GM18505 (cell line): ENCODE results near the gene TMEM170B.

ENCODE experiments used
- ATAC-seq: cut with Tn5 transposase; IDR thresholded peaks from one replicate; pipeline ENCODE4 v1.9.1; 2021; ENCODE audit not compliant: unreplicated experiment
- POLR2A ChIP-seq: IDR thresholded peaks from 4 replicates; pipeline ENCODE4 v1.6.1; 2011; ENCODE audit warnings: borderline replicate concordance; ENCODE audit not compliant: insufficient read depth, insufficient read length; ENCODE audit errors: extremely low read depth

TMEM170B gene

DNA sequence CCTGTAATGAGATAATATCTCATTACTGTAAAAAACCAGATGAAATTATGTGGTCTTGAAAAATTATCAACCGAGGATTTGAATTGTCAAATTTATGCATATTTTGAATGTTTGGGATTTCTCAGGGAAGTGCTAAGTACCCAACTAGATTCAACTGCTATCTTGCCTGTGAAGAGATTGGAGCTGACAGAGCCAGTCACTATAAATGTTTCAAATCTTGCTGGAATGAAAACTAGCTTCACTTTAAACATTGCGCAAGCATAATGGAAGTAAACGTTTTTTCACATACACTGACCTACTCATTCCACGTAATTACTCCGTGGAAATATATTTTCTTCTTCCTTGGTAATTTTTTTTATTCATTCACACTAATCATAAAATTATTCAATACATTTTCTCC lies 46.7 kb downstream of the TMEM170B start:
- ATAC-seq: no peak

GRCh38 chr6:11585426-11586016 lies 48.0 kb downstream of the TMEM170B start:
- no peak for TF ChIP-seq POLR2A
- ATAC-seq: no peak

More for the DNA sequence above, 46.7 kb downstream of the TMEM170B start:
- TF ChIP-seq POLR2A: no peak

DNA sequence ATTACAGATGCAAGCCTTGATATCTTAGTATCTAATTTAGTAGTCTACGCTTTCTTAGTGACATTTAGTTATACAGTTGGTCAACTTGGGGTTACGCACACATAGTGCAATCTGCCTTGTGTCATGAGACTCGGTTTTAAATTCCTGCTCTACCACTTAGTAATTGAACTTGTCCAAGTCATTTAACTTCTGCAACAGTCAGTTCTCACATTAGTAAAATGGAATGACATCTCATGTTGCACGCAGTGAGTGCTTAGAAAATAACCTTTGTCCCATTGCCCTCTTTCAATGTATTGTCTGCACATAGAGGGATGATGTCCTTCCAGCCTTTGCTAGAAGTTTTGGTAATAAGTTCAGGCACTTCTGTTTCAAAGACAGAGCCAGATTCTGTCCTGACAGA lies 48.6 kb downstream of the TMEM170B start:
- no peak for ATAC-seq
- no peak for TF ChIP-seq POLR2A

DNA sequence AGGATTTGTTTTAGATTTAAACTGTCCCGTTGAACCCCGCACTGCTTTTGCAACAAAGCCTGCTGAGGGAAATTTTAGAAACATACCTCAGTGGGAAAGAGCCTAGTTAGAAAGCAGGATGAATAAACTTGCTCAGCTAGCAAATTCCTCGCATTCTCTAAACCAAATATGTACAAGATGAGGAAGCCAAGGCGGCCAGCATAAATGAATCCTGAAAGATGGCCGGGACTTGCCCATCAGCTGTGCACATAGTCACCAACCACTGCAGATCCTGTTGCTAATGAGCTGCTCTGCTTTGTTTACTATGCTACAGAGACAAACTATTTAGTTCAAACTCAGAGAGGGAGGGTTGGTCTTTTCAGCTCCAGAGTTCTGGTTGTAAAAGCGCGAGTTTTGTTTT lies 49.0 kb downstream of the TMEM170B start:
- no peak for TF ChIP-seq POLR2A
- no peak for ATAC-seq

DNA sequence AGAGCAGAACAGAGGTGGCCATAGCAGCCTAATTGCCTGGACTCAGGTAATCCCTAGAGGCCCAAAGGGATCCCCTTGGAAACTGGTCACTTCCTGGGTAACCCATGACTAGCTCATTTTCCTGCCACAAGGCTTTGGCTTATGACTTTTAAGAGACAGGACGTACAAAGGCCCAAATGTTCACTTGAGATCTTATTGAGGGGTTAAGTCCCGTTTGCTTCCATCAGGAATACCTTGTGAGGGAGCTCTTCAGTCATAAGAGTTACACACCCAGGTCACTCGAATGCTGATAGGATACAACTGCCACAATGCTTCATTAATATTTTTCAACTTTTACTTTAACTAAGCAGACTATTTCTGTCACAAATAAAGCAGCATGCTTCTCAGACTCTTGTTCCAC lies 51.7 kb downstream of the TMEM170B start:
- no peak for ATAC-seq
- no peak for TF ChIP-seq POLR2A

DNA sequence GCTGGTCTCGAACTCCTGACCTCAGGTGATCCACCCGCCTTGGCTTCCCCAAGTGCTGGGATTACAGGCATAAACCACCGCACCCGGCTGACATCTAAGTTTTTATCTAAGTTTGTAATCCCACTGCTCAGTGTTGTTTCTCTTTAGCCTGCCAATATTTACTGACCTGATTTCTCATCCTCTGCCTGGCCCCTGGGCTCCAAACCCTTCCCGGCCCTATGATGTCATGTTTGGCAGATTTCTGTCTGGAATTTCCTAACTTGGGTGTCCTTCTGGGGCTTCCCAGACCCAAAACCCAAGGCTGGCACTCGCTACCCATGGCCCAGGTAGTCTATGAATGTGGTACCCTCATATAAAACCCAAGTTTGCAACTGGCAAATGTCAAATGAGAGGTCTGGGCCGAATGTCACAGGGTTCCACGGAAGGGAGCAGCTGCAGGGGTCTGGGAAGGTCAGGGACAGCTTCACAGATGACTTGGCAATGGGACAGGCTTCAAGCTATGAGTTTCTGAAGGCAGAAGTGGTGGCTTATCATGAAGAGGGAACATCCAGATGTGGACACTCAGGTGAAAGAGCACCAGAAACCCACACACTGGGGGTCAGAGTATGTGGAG lies 54.9 kb downstream of the TMEM170B start:
- TF ChIP-seq POLR2A: no peak
- ATAC-seq: no peak

DNA sequence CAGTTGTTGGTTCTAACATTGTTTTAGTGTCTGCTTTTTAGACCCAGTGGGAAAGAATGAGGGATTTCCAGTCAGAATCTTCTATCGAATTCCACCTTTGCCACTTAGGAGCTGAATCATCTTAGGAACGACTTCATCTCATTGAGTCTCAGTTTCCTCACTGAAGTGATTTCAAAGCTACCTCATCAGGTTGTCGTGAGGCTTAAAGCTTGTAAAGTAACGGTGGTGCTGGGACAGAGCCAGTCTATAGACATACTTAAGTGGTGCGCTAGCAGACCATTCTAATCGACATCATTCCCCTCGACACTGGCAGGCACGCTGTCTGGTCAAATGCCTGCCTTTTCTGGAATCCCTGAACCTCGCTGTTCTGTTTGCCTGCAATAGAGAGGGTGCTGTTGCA lies 55.5 kb downstream of the TMEM170B start:
- ATAC-seq: no peak
- no peak for TF ChIP-seq POLR2A

DNA sequence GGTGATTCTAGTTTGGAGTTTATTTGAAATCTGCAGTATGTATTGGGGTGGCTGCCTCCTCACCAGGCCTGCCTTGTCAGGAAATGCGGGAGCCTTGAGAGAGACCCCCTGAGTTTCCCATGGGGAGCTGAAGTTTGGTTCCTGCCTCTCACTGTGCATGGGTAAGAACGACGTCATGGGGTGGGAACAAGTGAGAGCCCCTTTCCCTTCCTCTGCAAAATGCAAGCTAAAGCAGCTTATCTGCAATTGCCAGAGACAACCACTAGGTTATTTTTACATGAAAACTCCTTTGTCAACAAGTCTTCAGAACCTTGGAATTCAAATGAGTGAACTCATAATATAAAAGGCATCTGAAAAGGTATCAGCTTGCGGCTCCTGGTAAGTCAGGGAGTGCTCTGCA lies 58.4 kb downstream of the TMEM170B start:
- no peak for TF ChIP-seq POLR2A
- ATAC-seq: no peak

GRCh38 chr6:11596640-11597237 lies 59.2 kb downstream of the TMEM170B start:
- ATAC-seq: no peak
- TF ChIP-seq POLR2A: no peak

DNA sequence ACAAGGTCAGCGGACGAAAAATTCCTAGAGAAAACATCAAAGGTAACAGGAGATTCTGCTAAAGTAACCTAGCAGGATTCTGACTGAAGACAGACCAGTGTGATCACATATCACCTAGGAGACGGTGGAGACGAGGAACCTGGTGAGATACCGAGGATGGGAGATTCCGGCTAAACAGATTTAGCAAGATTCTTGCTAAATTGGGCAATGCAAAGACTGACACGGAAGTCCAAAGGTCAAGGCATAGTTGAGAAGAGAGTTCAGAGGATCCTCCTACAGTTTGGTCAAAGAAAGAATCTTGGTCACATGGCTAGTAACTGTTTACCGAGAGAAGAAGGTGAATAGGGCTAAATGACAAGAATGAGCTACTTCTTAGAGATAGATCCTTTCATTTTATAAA lies 61.1 kb downstream of the TMEM170B start:
- no peak for ATAC-seq

DNA sequence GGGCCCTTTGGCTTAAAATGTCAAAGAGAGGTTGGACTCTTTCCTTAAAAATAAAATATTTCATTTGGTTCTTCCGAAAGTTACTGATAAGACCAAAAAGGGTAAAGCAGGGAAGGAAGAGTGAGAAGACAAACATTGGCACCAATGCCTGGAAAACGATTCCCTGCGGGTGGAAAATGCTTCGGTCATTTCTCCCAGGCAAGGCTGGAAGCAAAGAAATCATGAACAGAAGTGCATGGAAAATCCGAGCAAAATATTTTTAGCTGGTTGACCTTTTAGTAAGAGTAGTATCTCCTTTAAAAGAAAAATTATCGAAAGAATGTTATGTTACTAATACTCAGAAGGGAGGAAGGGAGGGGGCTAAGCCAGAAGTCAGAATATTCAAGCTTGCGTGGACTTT lies 62.7 kb downstream of the TMEM170B start:
- no peak for TF ChIP-seq POLR2A
- ATAC-seq: no peak

More for the DNA sequence above, 61.1 kb downstream of the TMEM170B start:
- TF ChIP-seq POLR2A: no peak

DNA sequence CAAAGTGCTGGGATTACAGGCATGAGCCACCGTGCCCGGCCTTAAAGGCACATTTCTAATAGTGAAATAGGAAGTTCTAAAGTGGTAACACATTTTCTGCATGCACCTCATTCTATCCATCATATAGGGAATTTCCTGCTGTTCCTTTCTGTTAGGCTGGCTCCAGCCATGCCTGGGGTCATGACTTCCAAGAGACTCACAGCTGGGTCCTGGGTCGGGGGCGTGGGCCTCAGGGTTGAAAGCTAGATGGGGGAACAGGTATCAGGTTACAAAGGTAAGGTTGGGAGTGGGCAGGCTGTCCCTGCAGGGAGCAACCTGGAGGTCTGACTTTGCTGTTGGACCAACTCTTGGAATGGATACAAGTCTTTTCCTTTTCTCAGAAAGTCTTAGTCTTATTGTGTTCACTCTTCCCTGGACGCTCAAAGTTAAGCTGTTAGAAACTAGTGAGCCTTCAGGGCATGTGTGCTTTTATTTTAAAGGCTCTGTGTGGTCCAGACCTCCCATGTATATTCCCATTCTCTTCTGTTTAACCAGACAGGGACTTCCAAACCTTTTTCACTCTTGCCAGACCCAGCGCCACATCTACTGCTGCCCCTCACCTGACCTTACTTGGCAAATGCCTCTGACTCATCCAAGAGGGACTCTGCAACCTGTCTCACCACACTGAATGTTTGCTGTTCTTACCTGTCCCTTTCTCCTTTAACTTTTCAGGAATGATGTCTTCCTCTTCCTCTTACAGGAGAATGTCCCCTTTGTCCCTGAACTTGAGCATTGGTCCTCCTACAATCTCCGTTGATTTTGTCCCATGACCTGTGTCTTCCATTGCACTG lies 64.4 kb downstream of the TMEM170B start:
- TF ChIP-seq POLR2A: no peak
- ATAC-seq: no peak

DNA sequence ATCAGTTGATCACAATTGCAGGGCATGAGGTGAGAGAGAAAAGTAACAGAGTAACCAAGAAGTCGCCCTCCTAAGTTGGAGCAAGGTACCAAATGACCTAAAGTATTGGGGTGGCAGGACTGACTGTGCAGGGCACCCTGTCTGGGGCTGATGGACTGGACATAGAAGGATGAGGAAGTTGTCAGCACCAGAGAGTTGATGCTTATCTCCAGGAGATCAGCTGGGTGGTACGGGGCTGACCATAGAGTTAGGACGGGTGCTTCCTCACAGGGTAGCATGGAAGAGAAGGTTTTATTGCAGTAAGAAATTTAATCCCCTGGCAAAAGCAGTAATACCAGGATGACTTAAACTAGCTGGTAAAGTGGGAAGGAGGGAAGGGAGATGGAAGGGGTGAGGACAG lies 66.7 kb downstream of the TMEM170B start:
- ATAC-seq: no peak
- no peak for TF ChIP-seq POLR2A
